ENCODE measurements around the gene CCNYL1.
"Not testable (repeated sequence)": the region's sequence is repeated elsewhere in the genome, so short reads cannot be mapped to it uniquely, and the experiment has no call there.

Gene CCNYL1

GRCh38 chr2:207683879-207684627 lies 27.4 kb upstream of the CCNYL1 start:
- no peaks in the 10 kb centered on the region for H3K27me3 ChIP-seq (ENCODE audit: control insufficient read depth in 1 of 2, insufficient read depth in 2 of 2, low read length in 2 of 2)
- H3K9me3 ChIP-seq (ENCODE audit: low read length) = no peaks in the 10 kb centered on the region
- H3K9ac ChIP-seq (ENCODE audit: low read length) = no peak overlapping the region
- no peaks in the 10 kb centered on the region for H3K36me3 ChIP-seq (ENCODE audit: insufficient read depth, low read length)
- no peaks in the 10 kb centered on the region for H3K4me1 ChIP-seq (ENCODE audit: insufficient read depth, low read length)
- H3K4me3 ChIP-seq (ENCODE audit: low read depth in 1 of 2, low read length in 2 of 2) = no peak overlapping the region
- H3K27ac ChIP-seq (ENCODE audit: low read depth, low read length) = no peak overlapping the region

- H3K36me3 ChIP-seq (ENCODE audit: insufficient read depth, low read length) = no peaks in the 10 kb centered on the region
- H3K27ac ChIP-seq (ENCODE audit: low read depth, low read length) = no peak overlapping the region
- no peaks in the 10 kb centered on the region for H3K27me3 ChIP-seq (ENCODE audit: control insufficient read depth in 1 of 2, insufficient read depth in 2 of 2, low read length in 2 of 2)
- H3K4me1 ChIP-seq (ENCODE audit: insufficient read depth, low read length) = no peaks in the 10 kb centered on the region
- no peak overlapping the region for H3K4me3 ChIP-seq (ENCODE audit: low read depth in 1 of 2, low read length in 2 of 2)
- no peaks in the 10 kb centered on the region for H3K9me3 ChIP-seq (ENCODE audit: low read length)
- H3K9ac ChIP-seq (ENCODE audit: low read length) = no peak overlapping the region
These were observed 24.6 kb upstream of the CCNYL1 start for GRCh38 chr2:207686812-207687211.

- no peak overlapping the region for H3K4me3 ChIP-seq (ENCODE audit: low read depth in 1 of 2, low read length in 2 of 2)
- no peak overlapping the region for H3K27ac ChIP-seq (ENCODE audit: low read depth, low read length)
- no peaks in the 10 kb centered on the region for H3K27me3 ChIP-seq (ENCODE audit: control insufficient read depth in 1 of 2, insufficient read depth in 2 of 2, low read length in 2 of 2)
- no peaks in the 10 kb centered on the region for H3K9me3 ChIP-seq (ENCODE audit: low read length)
- H3K4me1 ChIP-seq (ENCODE audit: insufficient read depth, low read length) = no peaks in the 10 kb centered on the region
- no peaks in the 10 kb centered on the region for H3K36me3 ChIP-seq (ENCODE audit: insufficient read depth, low read length)
- no peak overlapping the region for H3K9ac ChIP-seq (ENCODE audit: low read length)
These were observed 22.8 kb upstream of the CCNYL1 start for GRCh38 chr2:207688597-207688996.

GRCh38 chr2:207690845-207691461 lies 20.5 kb upstream of the CCNYL1 start:
- not testable (repeated sequence) for H3K4me1 ChIP-seq (ENCODE audit: insufficient read depth, low read length); H3K4me3 ChIP-seq (ENCODE audit: low read depth in 1 of 2, low read length in 2 of 2); H3K9ac ChIP-seq (ENCODE audit: low read length); H3K27me3 ChIP-seq (ENCODE audit: control insufficient read depth in 1 of 2, insufficient read depth in 2 of 2, low read length in 2 of 2); H3K9me3 ChIP-seq (ENCODE audit: low read length); H3K36me3 ChIP-seq (ENCODE audit: insufficient read depth, low read length); H3K27ac ChIP-seq (ENCODE audit: low read depth, low read length)

GRCh38 chr2:207692206-207693065 lies 19.0 kb upstream of the CCNYL1 start:
- no peaks in the 10 kb centered on the region for H3K27me3 ChIP-seq (ENCODE audit: control insufficient read depth in 1 of 2, insufficient read depth in 2 of 2, low read length in 2 of 2)
- H3K27ac ChIP-seq (ENCODE audit: low read depth, low read length) = no peak overlapping the region
- no peak overlapping the region for H3K9ac ChIP-seq (ENCODE audit: low read length)
- H3K36me3 ChIP-seq (ENCODE audit: insufficient read depth, low read length) = no peaks in the 10 kb centered on the region
- H3K4me3 ChIP-seq (ENCODE audit: low read depth in 1 of 2, low read length in 2 of 2) = no peak overlapping the region
- H3K4me1 ChIP-seq (ENCODE audit: insufficient read depth, low read length) = no peaks in the 10 kb centered on the region
- H3K9me3 ChIP-seq (ENCODE audit: low read length) = no peaks in the 10 kb centered on the region

- Histone ChIP-seq H3K27ac (ENCODE audit: low read depth, low read length) (no peak overlapping the region), H3K36me3 (ENCODE audit: insufficient read depth, low read length) (no peaks in the 10 kb centered on the region)
These were observed 17.7 kb upstream of the CCNYL1 start for GRCh38 chr2:207693641-207694249.

GRCh38 chr2:207694811-207695281 lies 16.6 kb upstream of the CCNYL1 start:
- Histone ChIP-seq H3K9ac (ENCODE audit: low read length) (no peak overlapping the region), H3K9me3 (ENCODE audit: low read length) (no peaks in the 10 kb centered on the region)

More at GRCh38 chr2:207693641-207694249, 17.7 kb upstream of the CCNYL1 start:
- Histone ChIP-seq H3K27me3 (ENCODE audit: control insufficient read depth in 1 of 2, insufficient read depth in 2 of 2, low read length in 2 of 2) (no peaks in the 10 kb centered on the region), H3K4me3 (ENCODE audit: low read depth in 1 of 2, low read length in 2 of 2) (no peak overlapping the region), H3K4me1 (ENCODE audit: insufficient read depth, low read length) (no peaks in the 10 kb centered on the region), H3K9me3 (ENCODE audit: low read length) (no peaks in the 10 kb centered on the region), H3K9ac (ENCODE audit: low read length) (no peak overlapping the region)

GRCh38 chr2:207695293-207695692 lies 16.1 kb upstream of the CCNYL1 start:
- Histone ChIP-seq H3K27ac (ENCODE audit: low read depth, low read length) (no peak overlapping the region), H3K4me3 (ENCODE audit: low read depth in 1 of 2, low read length in 2 of 2) (no peak overlapping the region)

More at GRCh38 chr2:207694811-207695281, 16.6 kb upstream of the CCNYL1 start:
- Histone ChIP-seq H3K27me3 (ENCODE audit: control insufficient read depth in 1 of 2, insufficient read depth in 2 of 2, low read length in 2 of 2) (no peaks in the 10 kb centered on the region), H3K4me3 (ENCODE audit: low read depth in 1 of 2, low read length in 2 of 2) (no peak overlapping the region), H3K27ac (ENCODE audit: low read depth, low read length) (no peak overlapping the region), H3K36me3 (ENCODE audit: insufficient read depth, low read length) (no peaks in the 10 kb centered on the region), H3K4me1 (ENCODE audit: insufficient read depth, low read length) (no peaks in the 10 kb centered on the region)

GRCh38 chr2:207696911-207697310 lies 14.5 kb upstream of the CCNYL1 start:
- not testable (repeated sequence) for H3K36me3 ChIP-seq (ENCODE audit: insufficient read depth, low read length); H3K4me3 ChIP-seq (ENCODE audit: low read depth in 1 of 2, low read length in 2 of 2); H3K9ac ChIP-seq (ENCODE audit: low read length); H3K27ac ChIP-seq (ENCODE audit: low read depth, low read length); H3K9me3 ChIP-seq (ENCODE audit: low read length); H3K27me3 ChIP-seq (ENCODE audit: control insufficient read depth in 1 of 2, insufficient read depth in 2 of 2, low read length in 2 of 2); H3K4me1 ChIP-seq (ENCODE audit: insufficient read depth, low read length)

More at GRCh38 chr2:207695293-207695692, 16.1 kb upstream of the CCNYL1 start:
- Histone ChIP-seq H3K27me3 (ENCODE audit: control insufficient read depth in 1 of 2, insufficient read depth in 2 of 2, low read length in 2 of 2) (no peaks in the 10 kb centered on the region), H3K9me3 (ENCODE audit: low read length) (no peaks in the 10 kb centered on the region), H3K9ac (ENCODE audit: low read length) (no peak overlapping the region), H3K36me3 (ENCODE audit: insufficient read depth, low read length) (no peaks in the 10 kb centered on the region), H3K4me1 (ENCODE audit: insufficient read depth, low read length) (no peaks in the 10 kb centered on the region)

- no peaks in the 10 kb centered on the region for H3K4me1 ChIP-seq (ENCODE audit: insufficient read depth, low read length)
- no peaks in the 10 kb centered on the region for H3K9me3 ChIP-seq (ENCODE audit: low read length)
- H3K9ac ChIP-seq (ENCODE audit: low read length) = no peak overlapping the region
These were observed 14.0 kb upstream of the CCNYL1 start for GRCh38 chr2:207697411-207697810.

GRCh38 chr2:207698301-207698700 lies 13.1 kb upstream of the CCNYL1 start:
- Histone ChIP-seq H3K4me1 (ENCODE audit: insufficient read depth, low read length) (no peaks in the 10 kb centered on the region), H3K9ac (ENCODE audit: low read length) (no peak overlapping the region), H3K27me3 (ENCODE audit: control insufficient read depth in 1 of 2, insufficient read depth in 2 of 2, low read length in 2 of 2) (no peaks in the 10 kb centered on the region), H3K27ac (ENCODE audit: low read depth, low read length) (no peak overlapping the region), H3K36me3 (ENCODE audit: insufficient read depth, low read length) (no peaks in the 10 kb centered on the region), H3K9me3 (ENCODE audit: low read length) (no peaks in the 10 kb centered on the region), H3K4me3 (ENCODE audit: low read depth in 1 of 2, low read length in 2 of 2) (no peak overlapping the region)

More at GRCh38 chr2:207697411-207697810, 14.0 kb upstream of the CCNYL1 start:
- no peaks in the 10 kb centered on the region for H3K36me3 ChIP-seq (ENCODE audit: insufficient read depth, low read length)
- H3K27ac ChIP-seq (ENCODE audit: low read depth, low read length) = no peak overlapping the region
- H3K4me3 ChIP-seq (ENCODE audit: low read depth in 1 of 2, low read length in 2 of 2) = no peak overlapping the region
- H3K27me3 ChIP-seq (ENCODE audit: control insufficient read depth in 1 of 2, insufficient read depth in 2 of 2, low read length in 2 of 2) = no peaks in the 10 kb centered on the region
